Endodermal cell (in vitro differentiated cells): ENCODE data around the gene TCF7L2. TPM values are rescaled to one million over a fixed set of nuclear protein-coding genes. Genes with fewer than 3 reads are reported as not detected.

ENCODE experiments used
- DNase-seq: peaks from one replicate; pipeline ENCODE4 v3.0.0-alpha.2; 2017
- H3K27ac ChIP-seq: 2 replicates; pipeline ENCODE4 v1.5.1; 2013; ENCODE audit warnings: mild to moderate bottlenecking, low read depth, low read length, moderate library complexity
- H3K27me3 ChIP-seq: 2 replicates; pipeline ENCODE4 v1.6.1; 2013; ENCODE audit warnings: mild to moderate bottlenecking, low read length, moderate library complexity; ENCODE audit not compliant: insufficient read depth, control insufficient read depth, poor library complexity, severe bottlenecking
- H3K36me3 ChIP-seq: 2 replicates; pipeline ENCODE4 v1.7.0; 2013; ENCODE audit warnings: mild to moderate bottlenecking, low read length, moderate library complexity; ENCODE audit not compliant: control insufficient read depth, insufficient read depth
- H3K4me1 ChIP-seq: one replicate; pipeline ENCODE4 v1.7.0; 2013; ENCODE audit warnings: low read length; ENCODE audit not compliant: control insufficient read depth, insufficient read depth
- H3K4me3 ChIP-seq: 2 replicates; pipeline ENCODE4 v1.5.1; 2013; ENCODE audit warnings: mild to moderate bottlenecking, low read length, moderate library complexity
- H3K9ac ChIP-seq: 2 replicates; pipeline ENCODE4 v1.6.1; 2013; ENCODE audit warnings: mild to moderate bottlenecking, low read length, moderate library complexity; ENCODE audit not compliant: poor library complexity, severe bottlenecking; ENCODE audit errors: extremely low read depth
- H3K9me3 ChIP-seq: 2 replicates; pipeline ENCODE4 v1.6.1; 2013; ENCODE audit warnings: mild to moderate bottlenecking, low read length, moderate library complexity; ENCODE audit not compliant: control insufficient read depth
- H3K27ac Mint-ChIP-seq: 2 replicates; pipeline ENCODE4 v1.8.0; 2020; ENCODE audit warnings: mixed read lengths
- H3K27me3 Mint-ChIP-seq: 2 replicates; pipeline ENCODE4 v1.8.0; 2021; ENCODE audit warnings: mild to moderate bottlenecking, mixed read lengths; ENCODE audit not compliant: insufficient read depth
- H3K36me3 Mint-ChIP-seq: 2 replicates; pipeline ENCODE4 v1.8.0; 2020; ENCODE audit warnings: low read depth, mixed read lengths
- H3K4me1 Mint-ChIP-seq: 2 replicates; pipeline ENCODE4 v1.8.0; 2020; ENCODE audit warnings: mixed read lengths
- H3K4me3 Mint-ChIP-seq: 2 replicates; pipeline ENCODE4 v1.8.0; 2020; ENCODE audit warnings: mild to moderate bottlenecking, moderate library complexity, mixed read lengths
- H3K9me3 Mint-ChIP-seq: 2 replicates; pipeline ENCODE4 v1.8.0; 2020; ENCODE audit warnings: mild to moderate bottlenecking, mixed read lengths
- WGBS, 2 experiments: methylation state at CpG; one replicate each; pipeline versions ENCODE4 v1.1.5 to v1.1.7; 2013; ENCODE audit warnings: missing lambda C conversion rate in 2 of 2, mixed read lengths in 1 of 2; ENCODE audit not compliant: insufficient coverage in 1 of 2, insufficient read length in 1 of 2; 5-methylcytosine and 5-hydroxymethylcytosine counted together
- total RNA-seq, 2 donors: library from RNA; stranded (reverse); fragmentation: NEBNext Ultra II Directional in 1 of 2; extraction: Animal tissue kit (Norgen Biotek cat#: 25700) in 1 of 2; gene quantifications; 2 replicates in 1 of 2; 3 replicates in 1 of 2; pipeline ENCODE4 v1.2.1, GENCODE V29; 2021
- TF ChIP-seq, protein P1 (sequence below): fragments of 200-600 bp; sonication (generic); conservative IDR thresholded peaks from 2 replicates; pipeline ENCODE4 v1.5.0; 2021; ENCODE audit warnings: antibody characterized with exemption, mild to moderate bottlenecking

Gene TCF7L2
- total RNA-seq, 2 donors from 2014 or later: 73.2 to 105 TPM

DNA sequence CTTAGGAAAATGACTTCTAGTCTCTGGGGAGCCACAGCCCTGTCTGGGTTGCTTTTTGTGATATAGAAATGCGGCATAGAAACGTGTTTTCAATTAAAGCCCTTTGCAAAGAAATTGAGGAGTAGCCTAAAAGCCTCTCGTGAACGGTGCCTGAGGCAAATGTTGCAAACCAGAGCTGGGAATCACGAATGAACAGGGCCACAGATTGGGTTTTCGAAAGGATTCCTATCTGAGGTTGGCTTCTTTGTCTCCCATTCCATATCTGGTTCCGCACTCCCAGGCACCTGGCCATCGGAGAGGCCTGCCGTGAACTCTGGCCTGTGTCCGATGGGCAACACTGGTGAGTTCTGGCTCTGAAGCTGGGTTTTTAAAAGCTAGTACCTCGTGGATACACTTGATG lies 221.6 kb downstream of the TCF7L2 start:
- no peak overlapping the region for H3K4me3 Mint-ChIP-seq
- H3K27ac ChIP-seq: no peak overlapping the region
- no peak overlapping the region for H3K27ac Mint-ChIP-seq
- H3K4me1 Mint-ChIP-seq: peaks cover 12% of the 10 kb centered on the region
- H3K9me3 Mint-ChIP-seq: no peaks in the 10 kb centered on the region
- peak; percentile 37 for DNase-seq
- H3K36me3 Mint-ChIP-seq: peaks cover 14% of the 10 kb centered on the region
- H3K36me3 ChIP-seq: peaks cover 15% of the 10 kb centered on the region
- no peaks in the 10 kb centered on the region for H3K4me1 ChIP-seq
- H3K27me3 Mint-ChIP-seq: no peaks in the 10 kb centered on the region
- H3K4me3 ChIP-seq: no peak overlapping the region
- H3K27me3 ChIP-seq: no peaks in the 10 kb centered on the region
- no peak overlapping the region for H3K9ac ChIP-seq
- H3K9me3 ChIP-seq: no peaks in the 10 kb centered on the region
- 90 to 93% methylated on average over 7 to 11 of the region's 11 CpGs for whole genome bisulfite sequencing, 2 experiments
- TF ChIP-seq, protein P1, sequence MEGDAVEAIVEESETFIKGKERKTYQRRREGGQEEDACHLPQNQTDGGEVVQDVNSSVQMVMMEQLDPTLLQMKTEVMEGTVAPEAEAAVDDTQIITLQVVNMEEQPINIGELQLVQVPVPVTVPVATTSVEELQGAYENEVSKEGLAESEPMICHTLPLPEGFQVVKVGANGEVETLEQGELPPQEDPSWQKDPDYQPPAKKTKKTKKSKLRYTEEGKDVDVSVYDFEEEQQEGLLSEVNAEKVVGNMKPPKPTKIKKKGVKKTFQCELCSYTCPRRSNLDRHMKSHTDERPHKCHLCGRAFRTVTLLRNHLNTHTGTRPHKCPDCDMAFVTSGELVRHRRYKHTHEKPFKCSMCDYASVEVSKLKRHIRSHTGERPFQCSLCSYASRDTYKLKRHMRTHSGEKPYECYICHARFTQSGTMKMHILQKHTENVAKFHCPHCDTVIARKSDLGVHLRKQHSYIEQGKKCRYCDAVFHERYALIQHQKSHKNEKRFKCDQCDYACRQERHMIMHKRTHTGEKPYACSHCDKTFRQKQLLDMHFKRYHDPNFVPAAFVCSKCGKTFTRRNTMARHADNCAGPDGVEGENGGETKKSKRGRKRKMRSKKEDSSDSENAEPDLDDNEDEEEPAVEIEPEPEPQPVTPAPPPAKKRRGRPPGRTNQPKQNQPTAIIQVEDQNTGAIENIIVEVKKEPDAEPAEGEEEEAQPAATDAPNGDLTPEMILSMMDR: no peak

DNA sequence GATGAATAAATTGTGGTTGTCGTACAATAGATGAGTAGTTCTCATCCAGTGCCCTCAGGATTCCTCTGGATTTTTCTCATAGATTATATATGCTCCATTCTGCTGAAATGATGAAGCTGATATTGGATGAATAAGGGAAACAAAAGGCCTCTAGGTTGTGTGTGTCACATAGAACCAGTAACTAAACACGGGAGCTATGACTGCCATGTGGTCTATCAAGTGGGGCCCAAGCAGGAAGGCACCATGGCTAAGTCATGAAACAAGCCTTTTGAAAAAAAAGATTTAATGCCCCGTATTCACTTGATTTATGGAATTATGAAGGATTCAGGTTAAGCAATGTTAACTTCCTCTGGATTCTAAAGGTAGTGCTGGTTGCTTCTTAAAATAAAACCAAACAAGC lies 225.1 kb downstream of the TCF7L2 start:
- Mint-ChIP-seq H3K4me3 (no peak overlapping the region), H3K4me1 (peaks cover 24% of the 10 kb centered on the region), H3K27ac (no peak overlapping the region), H3K36me3 (no peaks in the 10 kb centered on the region), H3K27me3 (no peaks in the 10 kb centered on the region), H3K9me3 (no peaks in the 10 kb centered on the region)
- Histone ChIP-seq H3K9ac (no peak overlapping the region), H3K9me3 (no peaks in the 10 kb centered on the region), H3K4me3 (no peak overlapping the region), H3K36me3 (no peaks in the 10 kb centered on the region), H3K4me1 (no peaks in the 10 kb centered on the region), H3K27me3 (no peaks in the 10 kb centered on the region), H3K27ac (no peak overlapping the region)
- 90 to 97% methylated on average over 2 to 3 of the region's 3 CpGs for WGBS, 2 experiments
- DNase-seq: peak; percentile 11
- TF ChIP-seq, protein P1: no peak

DNA sequence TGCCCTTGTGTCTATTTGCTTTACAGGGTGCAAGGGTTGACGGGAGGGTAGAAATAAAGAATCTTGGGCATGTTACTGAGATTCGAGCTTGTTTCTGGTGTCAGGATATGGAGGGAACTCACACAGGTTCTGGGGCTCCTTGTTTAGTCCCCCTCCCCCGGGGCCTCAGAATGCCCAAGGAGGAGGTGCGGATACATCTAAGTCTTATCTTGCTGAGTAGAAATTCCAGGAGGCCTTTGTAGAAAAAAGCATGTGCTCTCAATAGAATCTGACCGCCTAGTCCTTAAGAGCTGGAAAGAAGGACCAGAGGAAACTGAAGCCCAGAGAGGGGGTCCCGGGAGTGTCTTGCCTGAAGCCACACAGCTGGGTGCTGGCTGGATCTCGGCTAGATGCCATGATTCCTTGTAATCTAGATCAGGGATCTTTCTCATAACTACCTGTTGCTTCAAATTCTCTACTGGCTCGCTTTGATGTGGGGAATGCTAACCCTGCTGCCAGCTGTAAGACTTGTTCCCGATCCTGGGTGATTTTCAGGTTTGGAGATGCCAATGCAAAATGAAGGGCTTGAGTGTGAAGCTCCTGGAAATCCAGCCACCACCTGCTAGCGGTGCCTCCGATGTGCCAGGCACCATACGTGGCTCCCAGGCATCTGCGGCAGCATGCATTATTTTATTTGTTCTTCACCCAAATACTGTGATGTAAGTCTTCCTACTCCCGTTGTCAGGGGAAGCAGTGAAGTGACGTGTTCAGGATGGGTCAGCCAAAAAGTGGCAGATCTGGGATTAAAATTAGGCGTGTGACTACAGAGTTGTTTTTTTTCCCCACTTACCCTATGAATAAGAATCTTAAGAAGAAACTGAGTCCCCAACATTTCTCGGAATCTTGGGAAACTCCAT lies 226.0 kb downstream of the TCF7L2 start:
- WGBS, 2 experiments: 93% methylated on average over 13 to 17 of the region's 17 CpGs
- H3K9me3 ChIP-seq: no peaks in the 10 kb centered on the region
- Mint-ChIP-seq H3K4me3 (no peak overlapping the region), H3K27me3 (no peaks in the 10 kb centered on the region), H3K4me1 (peaks cover 24% of the 10 kb centered on the region), H3K9me3 (no peaks in the 10 kb centered on the region), H3K36me3 (no peaks in the 10 kb centered on the region), H3K27ac (no peak overlapping the region)
- H3K27me3 ChIP-seq: no peaks in the 10 kb centered on the region
- peaks cover 5% of the 10 kb centered on the region for H3K4me1 ChIP-seq
- H3K27ac ChIP-seq: no peak overlapping the region
- no peaks in the 10 kb centered on the region for H3K36me3 ChIP-seq
- DNase-seq: peak; percentile 45
- TF ChIP-seq, protein P1: no peak
- no peak overlapping the region for H3K4me3 ChIP-seq
- H3K9ac ChIP-seq: no peak overlapping the region
